ENCODE data around the gene MED29.

MED29 gene

GRCh38 chr19:39411832-39412099, 20.6 kb downstream of the MED29 start:
- peak overlapping the region; percentile 98 for H3K4me3 Mint-ChIP-seq
- no peaks in the 10 kb centered on the region for H3K9me3 Mint-ChIP-seq
- peaks cover 67% of the 10 kb centered on the region for H3K4me1 Mint-ChIP-seq
- DNase-seq, result peak; percentile 87
- H3K36me3 Mint-ChIP-seq (ENCODE audit: low read depth), result peaks cover 5% of the 10 kb centered on the region
- no peak overlapping the region for H3K27ac Mint-ChIP-seq
- peak; percentile 92 for TF ChIP-seq CTCF (IDR thresholded peaks at IDR 0.05)
- H3K27me3 Mint-ChIP-seq (ENCODE audit: low read depth, poor library complexity), result peaks cover 6% of the 10 kb centered on the region

GRCh38 chr19:39412100-39412866, 21.1 kb downstream of the MED29 start, which contains the start of gene PLEKHG2:
TSS of gene PLEKHG2 (plus strand) at chr19:39412669. CDS start at chr19:39414087, 1,418 bp downstream.
- Mint-ChIP-seq H3K27ac (peak within 1 kb of the TSS; percentile 74), H3K36me3 (ENCODE audit: low read depth) (peaks cover 7% of the 10 kb centered on the region), H3K4me3 (peak within 1 kb of the TSS; percentile 98), H3K27me3 (ENCODE audit: low read depth, poor library complexity) (peaks cover 6% of the 10 kb centered on the region), H3K9me3 (no peaks in the 10 kb centered on the region), H3K4me1 (peaks cover 64% of the 10 kb centered on the region)
- DNase-seq, result peak; percentile 99
- no peak for TF ChIP-seq CTCF (IDR thresholded peaks at IDR 0.05)

- peak overlapping the region; percentile 98 for H3K4me3 Mint-ChIP-seq
- DNase-seq, result no peak
- peaks cover 13% of the 10 kb centered on the region for H3K36me3 Mint-ChIP-seq (ENCODE audit: low read depth)
- H3K27me3 Mint-ChIP-seq (ENCODE audit: low read depth, poor library complexity), result peaks cover 6% of the 10 kb centered on the region
- H3K4me1 Mint-ChIP-seq, result peaks cover 65% of the 10 kb centered on the region
- H3K9me3 Mint-ChIP-seq, result no peaks in the 10 kb centered on the region
- peak overlapping the region; percentile 74 for H3K27ac Mint-ChIP-seq
- TF ChIP-seq CTCF (IDR thresholded peaks at IDR 0.05), result peak; percentile 80
Observed at GRCh38 chr19:39412867-39413271, 21.7 kb downstream of the MED29 start.

GRCh38 chr19:39413272-39413910, 22.2 kb downstream of the MED29 start:
- TF ChIP-seq CTCF (IDR thresholded peaks at IDR 0.05), result no peak
- Mint-ChIP-seq H3K36me3 (ENCODE audit: low read depth) (peaks cover 16% of the 10 kb centered on the region), H3K4me3 (peak overlapping the region; percentile 98), H3K27me3 (ENCODE audit: low read depth, poor library complexity) (peaks cover 5% of the 10 kb centered on the region), H3K9me3 (no peaks in the 10 kb centered on the region), H3K4me1 (peaks cover 60% of the 10 kb centered on the region), H3K27ac (peak overlapping the region; percentile 95)
- DNase-seq, result peak; percentile 86

GRCh38 chr19:39413911-39414608, 22.9 kb downstream of the MED29 start:
- TF ChIP-seq CTCF (IDR thresholded peaks at IDR 0.05), result no peak
- Mint-ChIP-seq H3K27ac (peak overlapping the region; percentile 95), H3K36me3 (ENCODE audit: low read depth) (peaks cover 23% of the 10 kb centered on the region), H3K4me3 (peak overlapping the region; percentile 98), H3K4me1 (peaks cover 53% of the 10 kb centered on the region), H3K9me3 (no peaks in the 10 kb centered on the region), H3K27me3 (ENCODE audit: low read depth, poor library complexity) (no peaks in the 10 kb centered on the region)
- DNase-seq, result peak; percentile 53

All from nephron progenitor cell (in vitro differentiated cells).